ENCODE results near the gene PTPN5.

GRCh38 chr11:18699269-18699596 lies 92.4 kb downstream of the PTPN5 start:
- TF ChIP-seq SUZ12 (IDR thresholded peaks at IDR 0.05) = no peak
- no peak for TF ChIP-seq TARDBP (IDR thresholded peaks at IDR 0.05)
- no peak for TF ChIP-seq ELF4 (IDR thresholded peaks at IDR 0.05)
- no peak for TF ChIP-seq FOXM1 (IDR thresholded peaks at IDR 0.05; ENCODE audit: borderline replicate concordance)
- no peak for TF ChIP-seq SP1 (IDR thresholded peaks at IDR 0.05)
- TF ChIP-seq FOXA1 (IDR thresholded peaks at IDR 0.05) = no peak
- TF ChIP-seq FOXK2 (IDR thresholded peaks at IDR 0.05) = no peak
- no peak for TF ChIP-seq HDGF (IDR thresholded peaks at IDR 0.05; ENCODE audit: borderline replicate concordance)
- no peak for TF ChIP-seq BHLHE40 (IDR thresholded peaks at IDR 0.05; ENCODE audit: borderline replicate concordance)
- no peak for TF ChIP-seq CTBP1 (IDR thresholded peaks at IDR 0.05; ENCODE audit: borderline replicate concordance)
- no peak for TF ChIP-seq L3MBTL2 (conservative IDR thresholded peaks at IDR 0.05)
- no peak for TF ChIP-seq LEF1 (IDR thresholded peaks at IDR 0.05; ENCODE audit: borderline replicate concordance)

Data from HEK293T (cell line).